CD4-positive, alpha-beta T cell treated with Interleukin-17A for 1 hour (primary cell): ENCODE results near the gene PLCD1.

Experiments used
- DNase-seq: peaks from one replicate; pipeline ENCODE4 v3.0.0-alpha.2; 2020

PLCD1 gene

GRCh38 chr3:38016410-38016809 lies 13.0 kb downstream of the PLCD1 start:
- DNase-seq = no peak

GRCh38 chr3:38015984-38016383 lies 13.5 kb downstream of the PLCD1 start:
- DNase-seq = no peak

DNA sequence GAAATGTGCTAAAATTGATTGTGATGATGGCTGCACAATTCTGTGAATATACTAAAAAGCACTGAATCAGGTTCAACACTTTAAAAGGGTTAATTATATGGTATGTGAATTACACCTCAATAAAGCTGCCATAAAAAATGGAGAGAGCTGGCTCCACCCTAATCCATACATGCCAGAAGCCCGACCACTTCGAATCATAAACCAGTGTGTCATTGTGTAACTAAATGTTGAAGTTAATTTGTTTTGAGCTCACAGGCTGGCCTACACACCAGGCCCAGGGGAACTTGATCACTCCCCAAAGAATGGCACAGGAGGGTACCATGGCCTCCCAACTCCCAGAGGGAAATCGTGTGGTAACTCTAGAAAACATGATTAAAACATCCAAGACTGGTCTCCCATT lies 14.0 kb downstream of the PLCD1 start:
- DNase-seq = no peak

GRCh38 chr3:38011111-38011510 lies 18.3 kb downstream of the PLCD1 start:
- no peak for DNase-seq

DNA sequence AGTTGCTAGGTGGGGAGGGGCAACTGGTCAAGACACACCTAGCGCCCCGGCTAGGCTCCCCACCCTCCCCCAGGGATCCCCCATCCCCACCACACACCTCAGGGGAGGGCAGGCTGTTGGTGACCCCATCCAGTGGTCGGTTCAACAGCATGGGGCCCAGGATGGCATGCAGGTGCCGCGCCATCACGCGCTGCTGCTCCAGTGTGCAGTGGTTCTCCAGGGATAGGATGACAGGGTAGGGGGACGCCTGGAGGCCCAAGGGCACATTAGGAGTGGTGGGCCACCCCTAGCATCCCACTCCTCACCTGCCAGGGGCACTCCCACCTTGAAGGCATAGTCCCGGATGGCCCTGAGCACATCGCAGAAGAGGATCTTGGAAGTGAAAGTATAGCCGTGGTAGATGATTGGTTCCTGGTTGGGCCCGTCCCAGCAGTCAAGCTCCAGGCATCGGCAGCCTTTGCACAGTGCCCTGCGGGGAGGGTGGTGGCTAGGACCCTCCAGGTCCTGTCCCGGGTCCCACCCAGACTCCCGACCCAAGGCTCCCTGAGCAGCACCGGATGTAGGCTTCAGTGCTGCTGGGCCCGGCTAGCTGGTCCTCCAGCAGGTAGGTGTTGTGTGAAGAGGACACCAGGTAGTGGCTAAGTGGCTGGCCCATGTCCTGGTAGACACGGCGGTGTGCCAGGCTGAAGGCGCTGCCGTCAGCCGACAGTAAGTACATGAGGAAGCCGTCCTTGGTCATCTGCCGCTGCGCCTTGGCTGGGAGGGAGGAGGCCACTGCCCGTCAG lies 19.4 kb downstream of the PLCD1 start:
- no peak for DNase-seq

- DNase-seq = no peak
Measured at GRCh38 chr3:38008971-38009580, 20.4 kb downstream of the PLCD1 start.

DNA sequence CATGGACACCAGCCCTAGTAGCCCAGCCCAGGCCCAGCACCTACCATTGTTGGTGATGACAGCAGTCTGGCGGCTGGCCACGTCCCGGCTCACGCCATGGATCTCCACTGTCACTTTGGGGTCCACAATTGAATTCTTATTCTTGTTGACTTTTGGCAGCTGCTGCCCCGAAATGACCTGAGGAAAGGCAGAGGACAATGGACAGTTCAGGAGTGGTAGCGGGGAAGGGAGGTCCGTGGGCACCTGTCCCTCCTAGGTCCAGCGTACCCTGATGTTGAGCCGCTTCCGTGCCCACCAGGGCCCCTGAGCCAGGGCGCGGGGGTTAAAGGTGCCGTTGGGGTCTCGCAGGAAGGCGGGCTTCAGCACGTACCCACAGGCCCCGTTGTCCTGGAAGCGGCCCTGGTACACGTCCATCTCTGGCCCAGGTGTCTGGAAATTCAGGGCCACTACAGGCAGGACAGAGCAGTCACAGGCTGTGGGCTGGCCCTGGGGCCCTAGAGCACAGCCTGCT lies 21.2 kb downstream of the PLCD1 start:
- no peak for DNase-seq

- DNase-seq = no peak
Measured at GRCh38 chr3:38007754-38008090, 21.7 kb downstream of the PLCD1 start.

GRCh38 chr3:38006445-38006995 lies 22.9 kb downstream of the PLCD1 start:
- no peak for DNase-seq

GRCh38 chr3:38006031-38006430 lies 23.4 kb downstream of the PLCD1 start:
- DNase-seq = no peak

- no peak for DNase-seq
Measured at GRCh38 chr3:38005076-38006020, 24.1 kb downstream of the PLCD1 start.

GRCh38 chr3:38004415-38005075 lies 24.9 kb downstream of the PLCD1 start:
- peak; percentile 67 for DNase-seq

GRCh38 chr3:38003817-38004414 lies 25.5 kb downstream of the PLCD1 start:
- no peak for DNase-seq

GRCh38 chr3:38003371-38003816 lies 26.0 kb downstream of the PLCD1 start:
- peak; percentile 69 for DNase-seq

- DNase-seq = no peak
Measured at GRCh38 chr3:38002940-38003339, 26.5 kb downstream of the PLCD1 start.

GRCh38 chr3:38002291-38002876 lies 27.1 kb downstream of the PLCD1 start:
- no peak for DNase-seq

GRCh38 chr3:38001456-38002081 lies 27.9 kb downstream of the PLCD1 start:
- DNase-seq = no peak

DNA sequence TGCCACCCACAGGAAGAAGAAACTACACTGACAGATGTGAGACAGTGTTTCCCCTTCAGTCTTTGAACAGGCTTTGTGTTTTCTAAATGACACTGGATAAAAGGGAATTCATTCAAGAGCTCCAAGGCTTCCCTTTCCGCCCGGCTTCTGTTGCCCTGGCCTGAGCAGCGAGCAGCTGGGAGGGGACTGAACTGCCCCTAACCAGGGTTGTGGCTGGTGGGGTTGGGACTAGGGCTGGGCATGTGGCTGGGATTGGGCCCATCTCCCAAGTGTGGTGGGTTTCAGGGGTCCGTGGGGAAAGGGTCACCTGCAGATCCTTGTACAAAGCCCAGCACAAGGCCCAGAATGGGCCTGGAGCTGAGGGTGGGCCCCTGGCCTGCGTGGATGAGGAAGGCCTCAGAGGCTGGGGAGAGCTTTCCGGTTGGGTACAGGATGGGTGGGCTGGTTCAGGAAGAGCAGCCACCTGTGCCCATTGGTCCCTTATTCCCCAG lies 28.4 kb downstream of the PLCD1 start:
- no peak for DNase-seq

DNA sequence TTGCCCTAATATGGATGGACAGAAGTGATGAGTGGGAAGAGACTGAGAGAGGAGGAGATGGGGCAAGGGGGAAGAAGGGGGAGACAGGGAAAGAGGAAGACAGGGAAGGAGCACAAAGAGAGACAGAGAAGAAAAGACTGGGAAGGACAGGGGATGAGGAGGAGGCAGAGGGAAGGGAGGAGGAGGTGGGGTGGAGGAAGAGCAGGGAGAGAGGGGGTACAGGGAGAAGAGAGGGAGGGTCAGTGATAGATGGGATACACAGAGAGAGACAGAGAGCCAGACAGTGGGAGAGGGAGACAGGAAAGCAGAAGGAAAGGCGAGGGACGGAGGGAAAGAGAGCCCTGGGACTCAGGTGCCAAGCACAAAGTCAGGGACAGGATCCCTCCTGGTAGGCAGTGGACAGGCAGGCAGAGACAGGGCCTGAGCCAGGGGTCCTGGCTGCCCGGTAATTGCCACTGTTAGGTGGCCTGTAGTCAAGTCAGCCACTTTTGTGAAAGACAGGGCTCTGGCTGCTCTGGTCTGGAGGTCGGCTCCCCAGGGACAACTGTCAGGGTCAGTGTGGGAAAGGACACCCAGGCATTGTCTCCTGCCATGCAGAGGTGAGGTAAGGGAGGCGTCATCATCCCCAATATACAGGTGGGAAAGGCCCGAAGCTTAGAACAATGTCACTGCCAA lies 29.1 kb downstream of the PLCD1 start:
- DNase-seq = no peak

- no peak for DNase-seq
Measured at GRCh38 chr3:37999836-38000235, 29.6 kb downstream of the PLCD1 start.
